Muscle of leg (tissue), 11 donors: ENCODE measurements around the gene DNAAF8. TPM values are rescaled to one million over a fixed set of nuclear protein-coding genes. Genes with fewer than 3 reads are reported as not detected.

ENCODE experiments used
- DNase-seq: peaks from one replicate; pipeline ENCODE4 v3.0.0; 2013
- H3K27ac ChIP-seq: one replicate; pipeline ENCODE4 v1.5.1; 2013; ENCODE audit warnings: mild to moderate bottlenecking, low read length, control low read depth
- H3K27me3 ChIP-seq: one replicate; pipeline ENCODE4 v1.6.1; 2013; ENCODE audit warnings: low read length; ENCODE audit not compliant: control insufficient read depth, insufficient read depth
- H3K36me3 ChIP-seq: one replicate; pipeline ENCODE4 v1.6.1; 2013; ENCODE audit warnings: low read length; ENCODE audit not compliant: control insufficient read depth, insufficient read depth
- H3K4me1 ChIP-seq: one replicate; pipeline ENCODE4 v1.6.1; 2013; ENCODE audit warnings: low read length; ENCODE audit not compliant: control insufficient read depth, insufficient read depth
- H3K4me3 ChIP-seq: one replicate; pipeline ENCODE4 v1.5.1; 2013; ENCODE audit warnings: low read length, control low read depth
- H3K9me3 ChIP-seq: replicated peaks from 2 replicates; pipeline ENCODE4 v1.6.1; 2013; ENCODE audit warnings: low read depth, low read length; ENCODE audit not compliant: control insufficient read depth
- WGBS: methylation state at CpG from one replicate; pipeline ENCODE4 v1.1.5; 2013; ENCODE audit warnings: missing lambda C conversion rate; ENCODE audit not compliant: insufficient coverage; 5-methylcytosine and 5-hydroxymethylcytosine counted together
- polyA plus RNA-seq, 8 donors: library from polyadenylated mRNA; unstranded; fragments of 120-200 nt; gene quantifications; one replicate each; pipeline versions ENCODE4 v1.2.1 to v1.2.3, GENCODE V29; 2013; ENCODE audit warnings: inconsistent platforms in 1 of 8, low replicate concordance in 1 of 8; ENCODE audit not compliant: insufficient read length in 8 of 8, insufficient read depth in 1 of 8
- total RNA-seq: library from RNA; stranded (reverse); fragments of 120-200 nt; gene quantifications from one replicate; pipeline ENCODE4 v1.2.4, GENCODE V29; 2013

Gene DNAAF8
- total and polyA plus RNA-seq, 9 donors: 0.46 to 1.4 (median 0.69) TPM

DNA sequence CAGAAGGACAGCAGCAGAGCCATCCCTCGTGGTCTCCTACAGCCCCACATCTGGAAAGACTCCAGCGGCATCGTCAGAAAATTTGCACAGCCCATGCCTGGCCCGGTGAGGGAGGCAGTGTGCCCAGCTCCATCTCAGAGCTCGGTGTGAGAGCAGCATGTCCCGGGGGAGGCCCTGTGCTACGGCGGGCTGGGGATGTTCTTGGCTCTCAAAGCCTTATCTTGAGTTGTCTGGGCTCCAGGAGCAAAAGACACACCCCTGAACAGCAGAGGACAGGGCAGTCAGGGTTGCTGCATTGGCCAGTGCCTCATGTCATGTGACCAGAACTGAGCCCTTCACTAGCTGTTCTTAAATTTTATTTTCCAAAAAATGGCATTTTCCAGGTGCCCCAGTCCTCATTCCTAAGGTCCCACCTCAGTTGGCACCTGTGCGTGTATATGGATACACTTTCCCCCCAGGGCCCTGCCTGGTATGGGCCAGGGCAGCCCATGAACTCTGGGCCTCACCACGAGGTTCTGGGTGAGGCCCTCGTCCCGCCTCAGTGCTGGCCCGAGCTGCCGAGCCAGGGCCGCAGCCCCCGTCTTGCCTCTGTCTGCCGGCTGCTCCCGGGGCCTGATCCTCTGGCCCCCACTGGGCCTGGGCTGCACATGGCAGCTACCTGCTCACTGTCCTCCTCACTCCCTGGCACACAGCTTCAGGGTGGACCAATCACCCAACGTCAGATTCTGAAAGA, 38.0 kb upstream of the DNAAF8 start:
- WGBS: 48% methylated on average over 18 of the region's 19 CpGs
- H3K9me3 ChIP-seq: no peaks in the 10 kb centered on the region
- H3K27ac ChIP-seq: no peak overlapping the region

DNA sequence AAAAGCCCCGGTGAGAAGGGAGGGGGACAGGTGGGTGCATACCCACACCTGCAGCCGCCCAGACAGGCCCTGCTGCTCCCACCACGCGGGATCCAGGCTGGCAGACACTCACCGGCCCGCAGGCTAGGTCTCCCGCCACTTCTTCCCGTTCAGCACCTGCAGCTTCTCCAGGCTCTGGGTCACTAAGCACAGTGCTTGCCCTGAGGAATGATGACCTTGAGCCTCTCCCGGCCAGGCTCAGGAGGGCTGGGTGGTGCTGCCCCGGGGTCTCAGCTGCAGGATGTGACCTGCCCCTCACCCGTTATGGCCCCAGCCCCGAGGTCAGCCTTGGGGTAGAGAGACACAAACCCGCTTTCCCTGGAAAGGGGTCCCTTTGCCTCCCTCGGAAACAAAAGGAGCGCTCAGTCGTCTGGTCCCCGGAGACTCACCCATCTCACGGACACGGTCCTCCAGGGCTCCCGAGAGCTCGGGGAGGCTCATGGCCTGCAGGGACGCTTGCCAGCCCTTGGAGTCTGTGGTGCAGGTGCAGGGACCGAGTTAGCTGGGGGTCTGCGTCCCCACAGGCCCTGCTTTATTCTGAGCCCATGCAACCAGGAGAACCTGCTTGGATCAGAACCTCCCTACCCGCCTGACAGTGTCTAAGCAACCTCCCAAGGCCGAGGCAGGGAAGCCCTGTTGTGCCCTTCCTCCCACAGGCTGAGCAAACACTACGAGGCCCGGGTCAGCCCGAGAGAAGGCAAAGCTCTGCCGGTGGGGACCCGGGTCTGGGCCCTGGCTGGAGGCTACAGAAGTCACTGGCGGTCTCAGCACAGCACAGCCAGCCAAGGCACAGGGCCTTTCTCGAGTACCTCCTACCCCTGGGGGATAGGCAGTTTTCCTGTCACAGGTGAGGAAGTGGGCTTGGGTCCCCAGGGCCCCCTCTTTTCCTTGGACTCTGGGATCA, 37.2 kb upstream of the DNAAF8 start:
- Histone ChIP-seq H3K27ac (no peak overlapping the region), H3K9me3 (no peaks in the 10 kb centered on the region), H3K27me3 (no peaks in the 10 kb centered on the region), H3K36me3 (peaks cover 70% of the 10 kb centered on the region), H3K4me3 (no peak overlapping the region), H3K4me1 (peaks cover 29% of the 10 kb centered on the region)
- peak; percentile 11 for DNase-seq
- WGBS: 77% methylated on average over 28 of the region's 33 CpGs

More for the DNA sequence above, 38.0 kb upstream of the DNAAF8 start:
- peaks cover 63% of the 10 kb centered on the region for H3K36me3 ChIP-seq
- DNase-seq: peak; percentile 24
- H3K27me3 ChIP-seq: no peaks in the 10 kb centered on the region
- no peak overlapping the region for H3K4me3 ChIP-seq
- peaks cover 36% of the 10 kb centered on the region for H3K4me1 ChIP-seq

- Histone ChIP-seq H3K27ac (no peak overlapping the region), H3K9me3 (no peaks in the 10 kb centered on the region), H3K4me3 (no peak overlapping the region), H3K27me3 (no peaks in the 10 kb centered on the region), H3K36me3 (peaks cover 76% of the 10 kb centered on the region), H3K4me1 (peaks cover 22% of the 10 kb centered on the region)
- WGBS: 54% methylated on average over 4 of the region's 9 CpGs
- DNase-seq: peak; percentile 4
Observed at GRCh38 chr16:4697848-4698291, 36.5 kb upstream of the DNAAF8 start.

- Histone ChIP-seq H3K36me3 (peaks cover 80% of the 10 kb centered on the region), H3K27me3 (no peaks in the 10 kb centered on the region), H3K4me3 (no peak overlapping the region), H3K27ac (no peak overlapping the region), H3K4me1 (peaks cover 19% of the 10 kb centered on the region), H3K9me3 (no peaks in the 10 kb centered on the region)
- 90% methylated on average over 32 of the region's 36 CpGs for WGBS
- peak; percentile 6 for DNase-seq
Observed at GRCh38 chr16:4698321-4699045, 35.9 kb upstream of the DNAAF8 start.

GRCh38 chr16:4699046-4699556, 35.2 kb upstream of the DNAAF8 start:
- Histone ChIP-seq H3K36me3 (peaks cover 86% of the 10 kb centered on the region), H3K27me3 (no peaks in the 10 kb centered on the region), H3K4me1 (peaks cover 19% of the 10 kb centered on the region), H3K27ac (no peak overlapping the region), H3K9me3 (no peaks in the 10 kb centered on the region), H3K4me3 (no peak overlapping the region)
- no peak for DNase-seq
- WGBS: 85% methylated on average over 13 of the region's 19 CpGs

DNA sequence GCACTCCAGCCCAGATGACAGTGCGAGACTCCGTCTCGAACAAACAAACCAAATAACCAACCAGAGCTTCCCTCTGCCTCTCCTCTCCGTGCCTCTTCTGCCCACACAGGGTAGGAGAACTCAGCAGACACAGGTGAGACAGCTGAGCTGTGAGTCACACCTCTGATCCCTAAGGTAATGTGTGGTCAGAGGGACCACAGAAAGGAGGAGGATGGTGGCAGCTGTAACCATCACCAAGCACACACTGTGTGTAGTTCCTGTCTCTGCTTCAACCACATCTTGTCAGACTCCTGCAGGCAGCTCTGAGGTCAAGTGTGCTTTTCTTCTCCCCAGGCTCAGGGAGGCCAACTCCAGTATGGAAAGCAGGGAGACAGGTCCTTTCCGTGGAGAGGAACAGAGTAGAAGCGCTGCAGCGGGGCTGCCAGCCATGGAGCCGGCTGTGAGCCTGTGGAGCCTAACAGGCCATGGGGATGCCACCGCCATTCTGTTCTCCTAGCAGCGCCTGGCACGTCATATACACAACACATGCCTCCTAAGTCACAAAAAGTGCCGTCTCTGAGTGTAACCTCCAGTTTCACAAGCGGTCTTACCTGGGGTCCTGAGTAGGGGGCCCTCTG, 33.8 kb upstream of the DNAAF8 start:
- no peaks in the 10 kb centered on the region for H3K27me3 ChIP-seq
- 95% methylated on average over 9 of the region's 13 CpGs for WGBS
- H3K36me3 ChIP-seq: peaks cover 94% of the 10 kb centered on the region
- DNase-seq: no peak
- no peak overlapping the region for H3K4me3 ChIP-seq
- no peaks in the 10 kb centered on the region for H3K9me3 ChIP-seq
- peaks cover 7% of the 10 kb centered on the region for H3K4me1 ChIP-seq
- no peak overlapping the region for H3K27ac ChIP-seq

DNA sequence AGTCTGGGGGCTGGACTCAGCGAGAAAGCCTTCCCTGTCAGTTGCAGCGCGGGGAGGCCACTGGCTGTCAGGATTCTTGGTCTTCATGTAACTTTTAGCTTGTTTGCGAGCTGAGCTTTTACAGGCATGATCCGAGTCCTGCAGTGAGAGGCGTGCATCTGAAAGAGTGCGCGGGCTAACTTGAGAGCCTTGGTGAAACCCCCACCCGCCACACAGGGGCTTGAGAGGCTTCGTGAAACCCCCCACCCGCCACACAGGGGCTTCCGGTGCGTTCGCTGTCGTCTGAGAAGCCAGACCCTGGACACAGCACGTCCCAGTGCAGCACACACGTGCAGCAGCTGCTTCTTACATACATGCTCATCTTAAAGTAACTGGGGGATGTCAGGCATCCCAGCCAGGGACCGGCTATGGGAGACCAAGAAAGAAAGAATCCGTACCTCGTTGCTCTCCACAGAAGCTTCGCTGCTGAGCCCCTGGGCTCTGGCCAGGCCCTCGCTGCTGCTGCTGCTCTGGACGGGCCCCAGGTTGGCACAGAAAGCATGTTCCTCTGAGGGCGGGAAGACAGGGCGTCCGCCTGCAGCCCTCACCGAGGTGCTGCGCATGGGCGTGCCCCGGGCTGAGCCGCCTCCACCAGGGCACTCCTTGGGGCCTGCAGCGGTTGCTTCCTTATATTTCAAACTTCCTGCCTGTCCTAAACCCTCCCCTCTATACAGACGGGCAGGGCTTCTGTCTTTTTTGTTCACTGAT, 33.2 kb upstream of the DNAAF8 start:
- Histone ChIP-seq H3K36me3 (peaks cover 88% of the 10 kb centered on the region), H3K4me1 (peaks cover under 1% of the 10 kb centered on the region), H3K4me3 (no peak overlapping the region), H3K9me3 (no peaks in the 10 kb centered on the region), H3K27ac (no peak overlapping the region), H3K27me3 (no peaks in the 10 kb centered on the region)
- WGBS: 81% methylated on average over 26 of the region's 33 CpGs
- DNase-seq: no peak

- Histone ChIP-seq H3K9me3 (no peaks in the 10 kb centered on the region), H3K4me1 (no peaks in the 10 kb centered on the region), H3K36me3 (peaks cover 87% of the 10 kb centered on the region), H3K27ac (no peak overlapping the region), H3K27me3 (no peaks in the 10 kb centered on the region), H3K4me3 (no peak overlapping the region)
- DNase-seq: no peak
- WGBS: 81% methylated on average over 7 of the region's 17 CpGs
Observed at GRCh38 chr16:4701791-4702465, 32.4 kb upstream of the DNAAF8 start.

DNA sequence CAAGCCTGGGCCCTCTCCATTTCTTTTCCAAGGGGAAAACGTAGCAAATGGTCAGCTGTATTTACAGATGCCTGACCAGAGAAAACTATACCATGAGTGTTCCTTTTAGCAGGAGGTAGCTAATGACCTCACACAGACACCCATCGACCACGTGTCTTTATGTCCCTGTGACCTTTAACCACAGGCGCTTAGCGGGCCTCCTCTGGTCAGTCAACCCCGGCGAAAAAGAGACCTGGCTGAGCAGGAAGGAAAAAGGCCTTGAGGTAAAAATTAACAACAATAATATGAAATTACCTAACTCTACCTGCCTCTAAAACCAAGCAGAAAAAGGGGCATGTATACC, 31.9 kb upstream of the DNAAF8 start:
- WGBS: 53% methylated on average over 3 of the region's 7 CpGs

More for the DNA sequence above, 31.9 kb upstream of the DNAAF8 start:
- Histone ChIP-seq H3K27me3 (no peaks in the 10 kb centered on the region), H3K4me1 (no peaks in the 10 kb centered on the region), H3K36me3 (peaks cover 87% of the 10 kb centered on the region), H3K27ac (no peak overlapping the region), H3K9me3 (no peaks in the 10 kb centered on the region), H3K4me3 (no peak overlapping the region)
- DNase-seq: no peak
